Activated CD4-positive, alpha-beta memory T cell treated with anti-CD3 and anti-CD28 coated beads, Interleukin-2, amount 10 ng/mL, durations not matched to agents 7 days and 5 days (primary cell): ENCODE measurements around the gene PKIB. TPM values are rescaled to one million over a fixed set of nuclear protein-coding genes. Genes with fewer than 3 reads are reported as not detected.
"Not testable (repeated sequence)": the region's sequence is repeated elsewhere in the genome, so short reads cannot be mapped to it uniquely, and the experiment has no call there.

Experiments
- CTCF ChIA-PET: fragments of 350-600 bp; sonication (Branson Sonifier 250); formaldehyde crosslinking; loops from one replicate; lab custom pipeline; 2021; ENCODE audit warnings: antibody characterized with exemption, inconsistent platforms; lab: Charles Lee
- POLR2A ChIA-PET: fragments of 350-600 bp; sonication (Branson Sonifier 250); formaldehyde crosslinking; loops from one replicate; lab custom pipeline; 2021; ENCODE audit warnings: antibody characterized with exemption; lab: Charles Lee
- DNase-seq: peaks from one replicate; pipeline ENCODE4 v3.0.0-alpha.2; 2020
- H3K27ac Mint-ChIP-seq: one replicate; pipeline ENCODE4 v1.8.0; 2021; ENCODE audit warnings: mild to moderate bottlenecking, mixed read lengths
- H3K27me3 Mint-ChIP-seq: one replicate; pipeline ENCODE4 v1.8.0; 2021; ENCODE audit warnings: mixed read lengths
- H3K36me3 Mint-ChIP-seq: one replicate; pipeline ENCODE4 v1.8.0; 2021; ENCODE audit warnings: low read depth, mixed read lengths
- H3K4me1 Mint-ChIP-seq: one replicate; pipeline ENCODE4 v1.8.0; 2021; ENCODE audit warnings: mixed read lengths
- H3K4me3 Mint-ChIP-seq: one replicate; pipeline ENCODE4 v1.8.0; 2021; ENCODE audit warnings: mild to moderate bottlenecking, mixed read lengths
- H3K9me3 Mint-ChIP-seq: one replicate; pipeline ENCODE4 v1.8.0; 2021; ENCODE audit warnings: mixed read lengths
- total RNA-seq, 2 experiments: library from RNA; stranded (reverse); gene quantifications; one replicate each; pipeline ENCODE4 v1.2.3, GENCODE V29; 2021

Gene PKIB
- total RNA-seq, 2 experiments from 2014 or later: 0.65 to 0.86 TPM

DNA sequence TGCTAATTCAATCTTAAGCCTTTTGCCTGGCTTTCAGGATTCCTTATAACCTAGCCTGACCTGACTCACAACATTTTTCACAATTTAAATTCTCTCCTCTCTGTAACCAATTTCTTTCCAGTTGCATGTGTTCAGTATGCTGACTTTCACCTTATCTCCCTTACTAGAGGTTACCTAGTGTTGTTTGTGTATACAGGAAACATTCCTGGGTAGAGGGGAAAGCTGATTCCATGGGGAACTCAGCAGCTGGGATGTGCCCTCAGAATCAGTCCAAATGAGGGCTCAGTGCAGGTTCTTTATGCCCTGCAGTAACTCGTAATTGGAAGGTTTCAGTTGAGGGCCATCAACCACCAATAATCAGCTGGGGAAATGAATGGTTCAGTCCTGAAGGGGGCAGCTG, 18.5 kb downstream of the PKIB start:
- Mint-ChIP-seq H3K27ac (no peak overlapping the region), H3K4me3 (no peak overlapping the region), H3K4me1 (no peaks in the 10 kb centered on the region), H3K36me3 (no peaks in the 10 kb centered on the region), H3K9me3 (no peaks in the 10 kb centered on the region), H3K27me3 (no peaks in the 10 kb centered on the region)
- ChIA-PET POLR2A (no interaction called here), CTCF (no interaction called here)
- no peak for DNase-seq

DNA sequence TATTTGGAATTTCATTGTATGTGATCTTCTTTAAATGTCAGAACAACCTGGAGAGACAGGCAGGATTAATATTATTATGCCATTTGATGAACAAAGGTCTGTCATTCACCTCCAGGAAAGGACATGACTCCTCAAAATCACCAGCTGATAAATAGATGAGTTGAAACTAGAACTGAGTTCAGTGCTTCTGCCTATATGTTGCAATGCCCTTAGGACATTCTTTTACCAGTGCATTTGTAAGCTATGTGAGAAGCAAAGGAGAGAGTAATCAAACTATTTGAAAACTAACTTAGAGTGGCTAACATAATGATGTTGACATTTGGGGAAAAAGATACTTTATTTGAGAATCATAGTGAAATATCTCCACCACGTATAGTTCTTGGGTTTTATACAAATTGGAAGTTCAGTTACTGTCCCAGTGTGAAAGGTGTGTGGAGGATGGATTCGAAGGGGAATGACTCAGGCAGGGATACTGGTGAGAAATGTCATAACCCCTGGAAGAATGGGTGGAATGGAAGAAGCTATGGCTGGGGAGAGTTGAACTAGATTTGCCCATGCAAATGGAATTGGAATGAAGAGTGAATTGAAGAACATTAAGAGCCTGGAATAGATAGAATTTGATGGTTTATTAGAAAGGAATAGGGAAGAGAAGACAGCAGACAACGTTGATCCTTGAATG, 21.5 kb downstream of the PKIB start:
- Mint-ChIP-seq H3K27ac (no peak overlapping the region), H3K9me3 (no peaks in the 10 kb centered on the region), H3K4me3 (no peak overlapping the region), H3K4me1 (no peaks in the 10 kb centered on the region), H3K36me3 (no peaks in the 10 kb centered on the region), H3K27me3 (no peaks in the 10 kb centered on the region)
- ChIA-PET CTCF (no interaction called here), POLR2A (no interaction called here)
- DNase-seq: no peak

DNA sequence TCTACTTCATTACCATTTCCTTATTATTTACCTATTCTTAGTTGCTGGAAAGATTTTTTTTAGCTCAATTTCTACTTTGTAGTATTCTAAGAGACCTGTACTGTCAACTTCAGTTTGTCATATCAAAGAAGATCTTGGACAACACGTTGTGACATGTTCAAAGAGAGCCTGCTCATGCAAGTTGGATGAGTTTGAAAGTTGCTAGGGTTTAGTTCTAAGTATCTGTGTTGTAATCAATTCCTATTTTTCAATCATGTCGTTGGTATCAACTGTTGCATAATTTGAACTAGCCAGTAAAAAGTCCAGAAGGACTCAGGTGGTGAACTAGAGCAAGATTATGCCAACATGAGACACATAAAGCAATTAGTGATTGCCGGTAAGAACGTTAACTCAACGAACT, 30.2 kb downstream of the PKIB start:
- ChIA-PET CTCF (no interaction called here), POLR2A (no interaction called here)
- Mint-ChIP-seq H3K27me3 (no peaks in the 10 kb centered on the region), H3K4me3 (no peak overlapping the region), H3K4me1 (no peaks in the 10 kb centered on the region), H3K36me3 (no peaks in the 10 kb centered on the region), H3K27ac (no peak overlapping the region), H3K9me3 (no peaks in the 10 kb centered on the region)
- DNase-seq: no peak

DNA sequence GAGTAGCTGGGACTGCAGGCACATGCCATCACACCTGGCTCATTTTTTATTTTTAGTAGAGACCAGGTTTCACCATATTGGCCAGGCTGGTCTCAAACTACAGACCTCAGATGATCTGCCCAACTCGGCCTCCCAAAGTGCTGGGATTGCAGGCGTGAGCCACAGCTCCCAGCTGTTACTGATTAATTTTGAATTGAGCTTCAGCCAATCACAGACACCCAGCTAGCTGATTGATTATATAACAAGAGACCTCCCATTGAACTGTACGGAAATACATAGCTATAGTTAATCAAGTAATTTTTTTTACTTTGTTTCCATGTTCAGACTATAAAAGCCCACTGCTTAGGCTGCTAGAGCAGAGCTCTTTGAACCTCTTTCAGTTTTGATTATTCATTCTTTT, 31.6 kb downstream of the PKIB start:
- no peak overlapping the region for H3K4me3 Mint-ChIP-seq
- H3K9me3 Mint-ChIP-seq: no peaks in the 10 kb centered on the region
- no peak overlapping the region for H3K27ac Mint-ChIP-seq
- H3K4me1 Mint-ChIP-seq: no peaks in the 10 kb centered on the region
- DNase-seq: no peak
- no peaks in the 10 kb centered on the region for H3K27me3 Mint-ChIP-seq
- no peaks in the 10 kb centered on the region for H3K36me3 Mint-ChIP-seq
- ChIA-PET POLR2A (interaction anchor here (0.7 kb wide), 1 partner anchor 499 kb away, joined by 3 read pairs; no protein-coding TSS in a partner anchor), CTCF (no interaction called here)

DNA sequence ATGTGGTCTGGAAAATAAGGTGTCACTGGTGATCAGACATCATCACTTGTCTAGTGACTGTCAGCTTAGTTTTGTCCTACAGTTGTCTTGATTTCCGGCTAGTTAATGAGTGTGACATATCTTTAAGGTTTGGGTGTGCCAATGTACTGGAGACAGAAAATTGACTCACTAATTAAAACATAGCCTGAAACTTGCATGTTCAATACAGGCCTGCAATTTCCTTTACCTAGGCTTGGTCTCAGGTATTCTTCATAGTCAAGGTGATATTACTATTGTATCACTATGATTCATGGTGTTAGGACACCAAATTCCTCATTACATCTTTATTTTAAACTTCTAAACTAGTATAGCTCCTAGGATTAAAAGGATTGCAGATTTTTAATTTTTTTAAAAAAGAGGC, 32.4 kb downstream of the PKIB start:
- H3K36me3 Mint-ChIP-seq, H3K4me1 Mint-ChIP-seq, H3K4me3 Mint-ChIP-seq, DNase-seq, H3K9me3 Mint-ChIP-seq, H3K27ac Mint-ChIP-seq, CTCF ChIA-PET, H3K27me3 Mint-ChIP-seq: not testable (repeated sequence)
- POLR2A ChIA-PET: interaction anchor here (0.7 kb wide), 1 partner anchor 500 kb away, joined by 3 read pairs; no protein-coding TSS in a partner anchor

DNA sequence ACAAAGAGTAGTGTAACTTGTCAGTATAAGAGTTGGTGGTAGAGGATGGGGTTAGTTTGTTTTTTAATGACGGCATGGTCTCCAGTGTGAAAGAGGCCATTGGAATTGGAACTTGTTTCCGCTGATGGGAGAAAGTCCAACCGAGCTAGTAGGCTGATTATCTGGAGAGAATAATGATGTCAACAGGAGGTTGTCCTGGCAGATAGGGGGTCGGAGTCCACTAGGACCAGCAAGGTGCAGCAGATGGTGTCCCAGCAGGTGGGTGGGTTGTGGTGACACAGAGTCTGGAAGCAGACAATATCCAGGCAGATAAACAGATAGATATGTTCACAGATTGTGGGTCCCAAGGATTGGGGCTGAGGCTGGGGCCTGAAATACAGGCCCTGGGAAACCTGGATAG, 35.1 kb downstream of the PKIB start:
- POLR2A ChIA-PET: no interaction called here
- Mint-ChIP-seq H3K27ac (no peak overlapping the region), H3K4me1 (no peaks in the 10 kb centered on the region), H3K27me3 (no peaks in the 10 kb centered on the region), H3K36me3 (no peaks in the 10 kb centered on the region), H3K9me3 (no peaks in the 10 kb centered on the region), H3K4me3 (no peak overlapping the region)
- CTCF ChIA-PET: no interaction called here
- DNase-seq: no peak

DNA sequence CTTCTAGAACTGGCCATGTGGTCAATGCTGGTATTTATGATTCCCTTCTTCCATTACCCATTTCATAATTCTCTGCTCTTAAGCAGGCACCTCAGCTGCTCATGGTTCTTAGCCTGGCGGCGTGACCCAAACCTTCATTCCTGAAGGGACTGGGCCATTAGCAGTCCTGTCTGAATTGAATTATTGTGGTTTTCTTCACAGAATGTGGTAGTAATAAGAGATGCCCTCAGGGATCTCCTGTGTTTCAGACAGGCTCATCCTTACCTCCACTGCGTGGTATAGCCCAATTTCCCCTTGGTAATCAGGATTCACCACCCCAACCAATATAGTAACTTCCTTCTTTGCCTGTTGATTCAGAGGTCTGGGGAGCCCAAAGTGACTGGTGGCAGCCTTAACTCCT, 37.6 kb downstream of the PKIB start:
- Mint-ChIP-seq H3K27me3 (no peaks in the 10 kb centered on the region), H3K27ac (no peak overlapping the region), H3K36me3 (no peaks in the 10 kb centered on the region), H3K9me3 (no peaks in the 10 kb centered on the region), H3K4me3 (no peak overlapping the region), H3K4me1 (no peaks in the 10 kb centered on the region)
- DNase-seq: no peak
- ChIA-PET CTCF (no interaction called here), POLR2A (no interaction called here)

DNA sequence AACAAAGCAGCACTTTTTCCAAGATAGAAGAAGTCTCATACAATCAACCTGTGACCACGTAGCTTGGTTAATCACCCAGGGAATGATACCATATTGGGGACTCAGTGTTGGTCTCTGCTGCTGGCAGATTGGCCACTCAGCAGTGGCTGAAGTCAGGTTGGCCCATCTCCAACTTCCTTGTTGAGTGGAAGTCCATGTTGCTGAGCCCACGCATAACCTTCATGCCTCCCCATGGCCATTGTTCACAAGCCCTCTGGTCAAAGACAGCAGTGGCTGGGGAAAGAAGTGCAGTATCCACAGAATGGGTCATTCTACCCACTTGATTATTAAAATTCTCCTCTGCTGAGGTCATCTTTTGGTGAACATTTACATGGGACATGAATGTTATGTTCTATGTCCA, 38.5 kb downstream of the PKIB start:
- no peak for DNase-seq
- Mint-ChIP-seq H3K9me3 (no peaks in the 10 kb centered on the region), H3K4me1 (no peaks in the 10 kb centered on the region), H3K36me3 (no peaks in the 10 kb centered on the region), H3K4me3 (no peak overlapping the region), H3K27ac (no peak overlapping the region), H3K27me3 (no peaks in the 10 kb centered on the region)
- ChIA-PET POLR2A (no interaction called here), CTCF (no interaction called here)

DNA sequence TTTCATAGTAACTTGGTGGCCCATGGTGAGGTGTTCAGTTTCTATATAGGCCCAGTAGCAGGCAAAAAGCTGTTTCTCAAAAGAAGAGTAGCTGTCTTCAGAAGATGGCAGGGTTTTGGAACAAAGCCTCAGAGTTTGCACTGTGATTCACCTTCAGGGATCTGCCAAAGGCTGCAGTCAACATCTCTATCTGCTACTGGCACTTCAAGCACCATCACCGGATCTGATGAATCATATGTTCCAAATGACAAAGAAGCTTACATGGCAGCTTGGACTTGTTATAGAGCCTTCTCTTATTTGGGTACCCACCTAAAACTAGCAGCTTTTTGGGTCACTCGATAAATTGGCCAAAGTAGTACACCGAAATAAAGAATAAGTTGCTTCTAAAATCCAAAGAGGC, 39.5 kb downstream of the PKIB start:
- ChIA-PET CTCF (no interaction called here), POLR2A (no interaction called here)
- Mint-ChIP-seq H3K36me3 (no peaks in the 10 kb centered on the region), H3K27ac (no peak overlapping the region), H3K4me1 (no peaks in the 10 kb centered on the region), H3K9me3 (no peaks in the 10 kb centered on the region), H3K27me3 (no peaks in the 10 kb centered on the region), H3K4me3 (no peak overlapping the region)
- no peak for DNase-seq

DNA sequence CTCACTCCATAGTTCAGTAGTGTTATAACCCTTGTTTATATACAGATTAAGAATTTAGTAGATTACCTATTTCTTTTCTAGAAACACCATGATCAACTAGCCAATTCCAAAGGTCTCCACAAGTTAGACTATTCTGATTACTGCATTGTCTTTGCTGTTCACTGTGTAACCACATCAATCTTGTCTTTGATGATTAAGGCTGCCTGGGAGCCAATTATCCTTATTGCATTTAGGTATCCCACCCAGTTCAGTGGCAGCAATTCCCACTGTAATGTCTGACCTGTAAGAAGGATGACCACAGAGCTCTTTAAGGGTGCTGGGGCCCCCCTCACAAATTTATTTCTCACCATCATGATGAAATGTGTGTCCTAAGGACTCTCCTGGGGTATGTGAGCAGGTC, 40.2 kb downstream of the PKIB start:
- Mint-ChIP-seq H3K27me3 (no peaks in the 10 kb centered on the region), H3K4me3 (no peak overlapping the region), H3K4me1 (no peaks in the 10 kb centered on the region), H3K9me3 (no peaks in the 10 kb centered on the region), H3K27ac (no peak overlapping the region), H3K36me3 (no peaks in the 10 kb centered on the region)
- CTCF ChIA-PET: no interaction called here
- POLR2A ChIA-PET: no interaction called here
- DNase-seq: no peak

DNA sequence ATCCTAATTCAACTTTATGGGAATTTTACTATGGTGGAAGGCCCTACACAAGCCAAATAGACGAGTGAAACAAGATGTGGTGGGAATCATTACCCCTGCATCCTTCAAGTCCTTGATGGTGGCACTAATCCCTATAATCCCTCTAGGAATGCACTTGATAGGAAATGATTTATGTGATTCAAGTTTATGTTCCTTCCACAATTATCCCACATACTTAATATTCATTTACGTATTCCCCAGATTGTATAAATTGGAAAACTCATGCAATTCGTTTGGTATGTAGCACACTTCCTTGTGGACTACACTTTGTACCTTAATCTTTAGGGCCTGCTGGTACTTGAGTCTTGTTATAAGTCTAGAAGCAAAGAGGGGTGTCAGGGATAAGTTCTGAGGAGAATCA, 40.8 kb downstream of the PKIB start:
- H3K9me3 Mint-ChIP-seq: no peaks in the 10 kb centered on the region
- no peaks in the 10 kb centered on the region for H3K36me3 Mint-ChIP-seq
- no peak for DNase-seq
- ChIA-PET POLR2A (no interaction called here), CTCF (no interaction called here)
- H3K4me1 Mint-ChIP-seq: no peaks in the 10 kb centered on the region
- H3K4me3 Mint-ChIP-seq: no peak overlapping the region
- no peak overlapping the region for H3K27ac Mint-ChIP-seq
- no peaks in the 10 kb centered on the region for H3K27me3 Mint-ChIP-seq

DNA sequence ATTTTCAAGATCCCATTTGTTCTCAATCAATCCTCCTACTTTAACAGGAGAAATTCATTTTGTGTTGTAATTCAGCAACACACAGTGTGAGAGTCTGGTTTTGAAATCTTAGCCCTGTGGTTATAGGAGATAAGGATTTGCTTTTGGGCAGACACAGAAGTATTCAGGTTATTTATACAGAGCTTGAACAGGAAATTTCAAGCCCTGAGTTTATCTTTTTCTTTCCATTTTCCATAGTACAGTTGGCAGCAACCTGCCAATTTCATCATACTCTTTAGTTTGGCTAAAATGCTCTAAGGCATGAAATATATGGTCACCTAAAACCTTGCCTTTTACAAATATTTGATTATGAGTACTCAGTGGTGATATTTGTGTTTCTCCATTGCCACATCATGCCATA, 41.4 kb downstream of the PKIB start:
- H3K27me3 Mint-ChIP-seq: no peaks in the 10 kb centered on the region
- no peak overlapping the region for H3K27ac Mint-ChIP-seq
- no peaks in the 10 kb centered on the region for H3K4me1 Mint-ChIP-seq
- POLR2A ChIA-PET: no interaction called here
- no peaks in the 10 kb centered on the region for H3K9me3 Mint-ChIP-seq
- H3K36me3 Mint-ChIP-seq: no peaks in the 10 kb centered on the region
- CTCF ChIA-PET: no interaction called here
- no peak overlapping the region for H3K4me3 Mint-ChIP-seq
- no peak for DNase-seq

DNA sequence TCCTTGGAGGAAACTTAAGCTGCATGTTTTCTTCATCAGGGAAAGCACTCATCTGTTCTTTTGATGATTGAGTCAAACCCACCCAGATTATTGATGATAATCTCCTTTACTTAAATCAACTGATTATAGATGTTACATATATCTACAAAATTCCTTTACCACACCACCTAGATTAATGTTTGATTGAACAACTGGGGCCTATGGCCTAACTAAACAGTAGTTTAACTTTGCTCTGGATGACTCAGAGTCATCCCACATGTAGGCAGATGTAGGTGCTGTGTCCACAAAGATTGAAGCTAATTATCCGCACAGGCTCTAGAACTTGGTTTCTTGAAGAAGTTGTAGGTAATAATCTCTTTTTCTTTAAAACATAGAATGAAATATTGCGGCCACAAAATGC, 42.2 kb downstream of the PKIB start:
- H3K27me3 Mint-ChIP-seq: no peaks in the 10 kb centered on the region
- no peak for DNase-seq
- no peak overlapping the region for H3K27ac Mint-ChIP-seq
- ChIA-PET POLR2A (no interaction called here), CTCF (interaction anchor here (0.6 kb wide), 1 partner anchor 132 kb away, joined by 3 read pairs; no protein-coding TSS in a partner anchor)
- H3K4me1 Mint-ChIP-seq: no peaks in the 10 kb centered on the region
- no peaks in the 10 kb centered on the region for H3K36me3 Mint-ChIP-seq
- no peaks in the 10 kb centered on the region for H3K9me3 Mint-ChIP-seq
- H3K4me3 Mint-ChIP-seq: no peak overlapping the region

DNA sequence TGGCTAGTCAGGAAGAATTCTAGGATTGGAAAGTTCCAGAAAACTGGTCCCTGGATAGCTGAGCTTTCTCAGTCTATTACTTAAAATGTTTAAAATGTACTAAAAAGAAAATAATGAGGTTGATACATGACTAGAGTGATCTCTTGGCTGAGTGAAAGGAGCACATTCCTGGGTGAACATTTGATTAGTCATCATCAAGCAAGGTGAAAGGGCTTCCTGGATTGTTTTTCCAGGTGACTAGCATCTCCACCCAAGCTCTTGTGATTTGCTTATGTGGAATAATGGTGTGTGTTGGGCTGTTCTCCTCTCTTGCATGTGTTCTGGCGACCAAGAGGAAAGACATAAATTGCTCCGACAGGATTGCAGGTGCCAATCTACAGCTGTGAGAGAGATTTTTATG, 42.9 kb downstream of the PKIB start:
- no peak overlapping the region for H3K4me3 Mint-ChIP-seq
- no peaks in the 10 kb centered on the region for H3K4me1 Mint-ChIP-seq
- ChIA-PET POLR2A (no interaction called here), CTCF (interaction anchor here (0.6 kb wide), 1 partner anchor 132 kb away, joined by 3 read pairs; no protein-coding TSS in a partner anchor)
- H3K9me3 Mint-ChIP-seq: no peaks in the 10 kb centered on the region
- no peak overlapping the region for H3K27ac Mint-ChIP-seq
- DNase-seq: no peak
- no peaks in the 10 kb centered on the region for H3K36me3 Mint-ChIP-seq
- H3K27me3 Mint-ChIP-seq: no peaks in the 10 kb centered on the region
